ENCODE data around the gene GALP.
"Not testable (repeated sequence)": the region's sequence is repeated elsewhere in the genome, so short reads cannot be mapped to it uniquely, and the experiment has no call there.

GALP gene

DNA sequence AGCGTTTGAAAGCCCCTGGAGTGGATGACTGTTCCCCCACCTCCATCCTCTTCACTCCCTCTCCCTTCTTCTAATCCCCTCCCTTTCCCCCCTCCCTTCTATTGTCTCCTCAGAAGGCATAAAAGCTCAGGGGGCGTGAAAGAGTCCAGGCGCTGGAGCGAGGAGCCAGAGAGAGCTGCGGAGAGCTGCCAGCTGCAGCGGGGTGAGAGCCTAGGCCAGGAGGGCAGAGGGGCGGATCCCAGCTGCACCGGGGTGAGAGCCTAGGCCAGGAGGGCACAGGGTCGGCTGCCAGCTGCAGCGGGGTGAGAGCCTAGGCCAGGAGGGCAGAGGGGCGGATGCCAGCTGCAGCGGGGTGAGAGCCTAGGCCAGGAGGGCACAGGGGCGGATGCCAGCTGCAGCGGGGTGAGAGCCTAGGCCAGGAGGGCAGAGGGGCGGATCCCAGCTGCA, at the start of gene GALP:
GALP (plus strand) TSS at position 148 of the 447 bp plus-strand sequence. CDS start 1,101 bp downstream, outside the sequence.
- TF ChIP-seq, protein P1, sequence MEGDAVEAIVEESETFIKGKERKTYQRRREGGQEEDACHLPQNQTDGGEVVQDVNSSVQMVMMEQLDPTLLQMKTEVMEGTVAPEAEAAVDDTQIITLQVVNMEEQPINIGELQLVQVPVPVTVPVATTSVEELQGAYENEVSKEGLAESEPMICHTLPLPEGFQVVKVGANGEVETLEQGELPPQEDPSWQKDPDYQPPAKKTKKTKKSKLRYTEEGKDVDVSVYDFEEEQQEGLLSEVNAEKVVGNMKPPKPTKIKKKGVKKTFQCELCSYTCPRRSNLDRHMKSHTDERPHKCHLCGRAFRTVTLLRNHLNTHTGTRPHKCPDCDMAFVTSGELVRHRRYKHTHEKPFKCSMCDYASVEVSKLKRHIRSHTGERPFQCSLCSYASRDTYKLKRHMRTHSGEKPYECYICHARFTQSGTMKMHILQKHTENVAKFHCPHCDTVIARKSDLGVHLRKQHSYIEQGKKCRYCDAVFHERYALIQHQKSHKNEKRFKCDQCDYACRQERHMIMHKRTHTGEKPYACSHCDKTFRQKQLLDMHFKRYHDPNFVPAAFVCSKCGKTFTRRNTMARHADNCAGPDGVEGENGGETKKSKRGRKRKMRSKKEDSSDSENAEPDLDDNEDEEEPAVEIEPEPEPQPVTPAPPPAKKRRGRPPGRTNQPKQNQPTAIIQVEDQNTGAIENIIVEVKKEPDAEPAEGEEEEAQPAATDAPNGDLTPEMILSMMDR (IDR thresholded peaks at IDR 0.05) = not testable (repeated sequence)

DNA sequence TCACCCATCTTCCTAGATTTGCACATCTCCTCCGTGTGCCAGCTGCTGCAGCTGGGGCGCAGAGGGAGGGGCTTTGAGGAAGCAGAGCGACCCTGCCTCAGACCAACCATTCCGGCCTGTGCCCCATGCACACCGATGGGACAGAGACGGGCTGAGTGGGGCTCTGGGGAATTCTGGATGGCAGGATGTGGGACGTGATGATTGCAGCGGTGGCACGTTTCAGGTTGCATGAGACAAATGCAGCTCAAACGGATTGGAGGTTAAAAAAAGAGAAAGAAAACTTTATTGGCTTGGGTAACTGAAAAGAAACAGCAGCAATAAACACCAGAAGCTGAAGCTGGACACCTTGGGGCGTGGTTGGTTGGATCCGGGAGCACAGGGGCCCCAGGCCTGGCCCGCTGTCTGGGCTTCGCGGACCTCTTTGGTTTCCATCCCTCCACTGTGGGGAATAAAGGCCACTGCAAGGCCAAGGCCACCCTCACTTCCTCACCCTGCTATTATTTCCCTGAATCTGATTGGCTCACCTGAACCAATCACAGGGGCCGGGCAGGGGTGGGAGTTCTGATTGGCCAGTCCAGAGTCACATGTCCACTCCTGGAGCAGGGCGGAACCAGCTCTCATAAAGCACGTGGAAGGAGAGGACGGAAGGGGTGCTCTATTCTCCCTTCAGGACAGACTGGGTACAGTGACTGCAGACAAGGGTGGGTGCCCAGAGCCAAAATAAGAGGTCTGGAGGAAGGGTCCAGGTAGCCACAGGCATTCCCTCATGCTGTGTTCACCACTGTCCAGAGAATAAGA, 48.6 kb upstream of the GALP start:
- TF ChIP-seq, protein P1 (IDR thresholded peaks at IDR 0.05) = no peak

DNA sequence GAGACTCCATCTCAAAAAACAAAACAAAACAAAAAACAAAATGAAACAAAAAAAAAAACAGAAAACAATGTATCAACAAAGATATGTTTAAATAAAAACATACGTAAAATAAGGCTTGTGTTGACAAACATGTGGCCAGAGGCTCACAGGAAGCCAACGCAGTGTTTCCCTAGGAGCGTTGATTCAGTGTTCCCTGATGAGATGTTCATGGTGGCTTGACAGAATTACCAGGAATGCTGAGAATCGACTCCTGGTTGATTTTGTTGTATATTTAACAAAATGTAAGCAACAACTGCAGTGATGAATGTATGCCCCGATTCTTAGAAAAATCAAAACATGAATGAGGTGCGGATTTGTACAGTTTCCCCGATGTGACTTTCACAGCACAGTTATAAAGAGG, 45.8 kb upstream of the GALP start:
- TF ChIP-seq, protein P1 (IDR thresholded peaks at IDR 0.05) = no peak

DNA sequence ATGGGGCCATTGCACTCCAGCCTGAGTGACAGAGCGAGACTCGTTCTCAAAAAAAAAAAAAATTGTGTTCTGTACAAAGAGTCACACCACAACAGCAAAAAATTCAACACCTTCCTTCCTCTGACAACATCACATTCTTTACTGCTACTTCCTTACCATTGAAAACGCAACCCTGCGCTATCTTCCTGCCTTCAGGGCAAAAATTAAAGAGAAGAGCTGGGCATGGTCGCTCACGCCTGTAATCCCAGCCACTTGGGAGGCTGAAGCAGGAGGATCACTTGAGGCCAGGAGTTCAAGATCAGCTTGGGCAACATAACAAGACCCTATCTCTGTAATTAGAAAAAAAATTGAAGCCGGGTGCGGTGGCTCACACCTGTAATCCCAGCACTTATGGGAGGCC, 44.2 kb upstream of the GALP start:
- TF ChIP-seq, protein P1 (IDR thresholded peaks at IDR 0.05) = no peak

DNA sequence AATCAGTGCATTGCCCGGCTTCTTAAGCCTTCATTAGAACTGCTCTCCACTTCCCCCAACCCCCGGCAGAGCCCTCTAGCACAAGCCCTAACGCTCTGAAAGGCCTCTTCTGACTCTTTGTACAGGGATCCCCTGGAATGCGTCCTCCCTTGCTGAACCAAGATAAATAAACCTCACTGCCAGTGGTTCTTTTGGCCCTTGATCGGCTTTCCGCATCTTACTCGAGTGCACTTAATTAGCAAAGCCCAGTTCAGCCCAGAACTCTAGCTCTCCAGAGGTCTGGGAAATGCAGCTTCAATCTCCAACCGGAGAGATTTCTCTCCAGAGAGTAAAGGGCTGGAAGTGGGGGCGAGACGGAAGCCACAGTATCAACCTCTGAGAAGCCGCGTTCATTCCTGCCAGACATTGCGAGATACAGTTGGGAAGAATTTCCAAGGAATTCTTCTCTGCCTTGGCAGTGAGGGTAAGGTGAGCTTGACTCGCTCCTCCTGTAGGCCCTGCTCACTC, 43.4 kb upstream of the GALP start:
- TF ChIP-seq, protein P1 (IDR thresholded peaks at IDR 0.05) = no peak

DNA sequence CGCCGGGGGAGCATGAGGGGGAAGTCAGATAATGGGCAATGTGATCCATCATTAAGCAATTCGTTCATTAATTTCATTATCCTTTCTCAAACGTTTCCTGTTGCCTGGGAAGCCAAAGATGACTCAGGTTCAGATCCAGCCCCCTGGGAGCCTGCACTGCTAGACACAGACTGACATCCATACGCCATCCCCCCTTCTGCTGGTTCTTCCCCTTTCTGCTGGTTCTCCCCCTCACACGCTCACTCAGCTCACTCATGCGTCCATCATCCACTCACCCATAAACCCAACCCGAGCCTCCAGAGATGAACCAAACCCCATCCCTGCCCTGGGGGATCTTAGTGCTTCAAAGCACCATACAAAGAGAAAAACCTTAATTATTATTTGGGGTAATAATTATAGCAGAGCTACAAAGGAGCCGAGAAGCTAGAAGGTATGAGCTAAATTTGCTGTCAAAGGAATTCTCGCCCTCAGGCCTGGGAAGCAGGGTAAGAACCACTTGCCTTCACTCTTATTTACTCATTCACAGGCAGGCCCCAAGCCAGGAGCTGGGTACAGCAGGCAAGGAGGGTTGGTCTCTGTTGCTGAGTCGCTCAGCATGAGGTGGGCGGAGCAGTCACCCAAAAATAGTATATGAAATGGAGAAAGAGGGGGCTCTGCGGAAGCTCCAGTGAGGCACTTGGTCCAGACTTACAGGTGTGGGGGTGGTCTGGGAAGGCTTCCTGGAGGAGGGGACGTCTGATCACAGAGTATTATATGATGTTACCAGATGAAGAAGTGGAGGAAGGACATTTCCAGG, 41.8 kb upstream of the GALP start:
- TF ChIP-seq, protein P1 (IDR thresholded peaks at IDR 0.05) = no peak

DNA sequence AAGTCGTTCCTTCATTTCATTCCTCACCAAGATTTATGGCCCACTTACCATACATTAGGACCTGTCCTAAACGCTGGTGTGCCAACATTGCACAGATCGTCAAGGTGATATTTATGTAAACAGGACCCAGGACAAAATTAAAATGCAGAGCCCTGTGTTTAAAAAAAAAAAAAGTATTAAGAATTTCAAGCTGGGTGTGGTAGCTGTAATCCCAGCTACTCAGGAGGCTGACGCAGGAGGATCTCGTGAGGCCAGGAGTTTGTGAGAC, 41.2 kb upstream of the GALP start:
- TF ChIP-seq, protein P1 (IDR thresholded peaks at IDR 0.05) = no peak

Measured in LNCAP (cell line).